ENCODE results near the gene ORAI1. TPM values are rescaled to one million over a fixed set of nuclear protein-coding genes. Genes with fewer than 3 reads are reported as not detected.

Gene ORAI1
- total RNA-seq, 1 donor: 12.5 TPM

- DNase-seq (ENCODE audit: low read depth): no peak
- H3K4me3 ChIP-seq (ENCODE audit: low read depth, low read length): no peak overlapping the region
- TF ChIP-seq CTCF (IDR thresholded peaks at IDR 0.05; ENCODE audit: insufficient read depth, low read depth, low read length): no peak
These were observed 11.0 kb downstream of the ORAI1 start for GRCh38 chr12:121637231-121637914.

GRCh38 chr12:121638298-121639202, 12.2 kb downstream of the ORAI1 start:
- TF ChIP-seq CTCF (IDR thresholded peaks at IDR 0.05; ENCODE audit: insufficient read depth, low read depth, low read length): no peak
- no peak for DNase-seq (ENCODE audit: low read depth)
- H3K4me3 ChIP-seq (ENCODE audit: low read depth, low read length): no peak overlapping the region

- no peak for TF ChIP-seq CTCF (IDR thresholded peaks at IDR 0.05; ENCODE audit: insufficient read depth, low read depth, low read length)
- no peak overlapping the region for H3K4me3 ChIP-seq (ENCODE audit: low read depth, low read length)
- DNase-seq (ENCODE audit: low read depth): no peak
These were observed 15.0 kb downstream of the ORAI1 start for GRCh38 chr12:121641343-121641630.

GRCh38 chr12:121648458-121649028, 22.2 kb downstream of the ORAI1 start:
- no peak for DNase-seq (ENCODE audit: low read depth)
- TF ChIP-seq CTCF (IDR thresholded peaks at IDR 0.05; ENCODE audit: insufficient read depth, low read depth, low read length): no peak
- no peak overlapping the region for H3K4me3 ChIP-seq (ENCODE audit: low read depth, low read length)

GRCh38 chr12:121649322-121649721, 23.0 kb downstream of the ORAI1 start:
- TF ChIP-seq CTCF (IDR thresholded peaks at IDR 0.05; ENCODE audit: insufficient read depth, low read depth, low read length): no peak
- DNase-seq (ENCODE audit: low read depth): no peak
- H3K4me3 ChIP-seq (ENCODE audit: low read depth, low read length): no peak overlapping the region

- no peak for DNase-seq (ENCODE audit: low read depth)
- H3K4me3 ChIP-seq (ENCODE audit: low read depth, low read length): no peak overlapping the region
These were observed 23.6 kb downstream of the ORAI1 start for GRCh38 chr12:121649819-121650353.

More at GRCh38 chr12:121649819-121650353, 23.6 kb downstream of the ORAI1 start:
- TF ChIP-seq CTCF (IDR thresholded peaks at IDR 0.05; ENCODE audit: insufficient read depth, low read depth, low read length): no peak
